ENCODE results near the gene SCGB3A1. TPM values are rescaled to one million over a fixed set of nuclear protein-coding genes. Genes with fewer than 3 reads are reported as not detected.

Gene SCGB3A1
- total RNA-seq, 1 donor from 2014 or later = 0.71 TPM

DNA sequence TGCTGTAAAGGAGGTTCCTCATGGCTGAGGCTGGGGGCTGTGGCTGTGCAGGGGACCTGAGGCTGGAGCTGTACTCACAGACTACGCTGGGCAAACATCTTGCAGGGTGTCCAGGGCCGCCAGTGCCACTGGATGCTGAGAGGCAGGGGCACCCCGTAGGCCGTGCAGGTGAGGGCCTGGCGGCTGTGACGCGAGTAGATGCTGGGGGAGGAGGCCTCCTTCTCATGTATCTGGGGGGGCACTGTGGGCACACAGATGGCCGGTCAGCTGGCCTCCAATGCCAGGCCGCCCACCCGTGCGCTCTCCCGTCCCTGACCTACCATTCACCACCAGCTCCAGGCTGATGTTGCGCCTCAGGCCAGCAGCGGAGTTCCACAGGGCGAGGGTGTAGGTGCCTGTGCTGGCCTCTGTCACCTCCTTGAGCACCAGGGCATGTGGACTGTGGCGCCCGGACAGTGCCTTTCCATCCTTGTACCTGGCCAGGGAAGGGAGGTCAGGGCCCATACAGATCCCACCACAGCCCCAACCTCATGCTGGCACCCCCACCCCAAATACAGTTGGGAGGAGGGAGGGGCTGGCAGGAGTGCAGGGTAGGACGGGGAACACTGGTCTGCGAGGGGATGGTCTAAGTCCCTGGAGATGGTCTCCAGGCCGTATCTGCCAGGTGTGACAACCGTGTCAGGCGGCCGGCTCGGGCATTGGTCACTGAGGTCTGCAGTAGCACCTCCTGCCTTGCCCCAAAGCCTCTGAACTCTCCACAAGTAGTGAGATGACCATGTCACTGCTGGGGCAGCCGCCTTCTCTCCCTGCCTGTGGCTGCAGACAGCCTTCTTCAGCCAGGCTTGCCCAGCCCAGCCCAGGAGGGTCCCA is 34.7 kb upstream of the SCGB3A1 start:
- DNase-seq (ENCODE audit: low spot score) = no peak

- no peak for DNase-seq (ENCODE audit: low spot score)
Observed at GRCh38 chr5:180625125-180625790, 34.0 kb upstream of the SCGB3A1 start.

GRCh38 chr5:180624587-180624986 is 33.3 kb upstream of the SCGB3A1 start:
- no peak for DNase-seq (ENCODE audit: low spot score)

DNA sequence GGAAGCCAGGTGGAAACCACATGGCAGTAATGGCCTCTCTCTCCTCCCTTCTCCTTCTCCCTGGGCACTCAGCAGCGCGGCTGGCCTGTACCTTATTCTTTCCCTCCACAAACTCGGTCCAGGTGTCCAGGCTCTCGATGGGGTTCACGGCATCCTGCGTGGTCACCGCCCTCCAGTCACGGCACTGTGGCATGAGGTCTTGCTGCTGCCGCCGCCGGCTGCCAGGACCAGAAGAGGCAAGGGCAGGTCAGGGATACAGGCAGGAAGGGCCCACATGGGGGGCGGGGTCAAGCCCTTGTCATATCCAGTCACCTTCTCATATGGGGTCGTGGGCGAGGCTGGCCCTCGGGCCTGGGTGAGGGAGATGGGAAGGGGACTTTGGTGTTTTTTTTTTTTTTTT is 32.5 kb upstream of the SCGB3A1 start:
- DNase-seq (ENCODE audit: low spot score) = no peak

DNA sequence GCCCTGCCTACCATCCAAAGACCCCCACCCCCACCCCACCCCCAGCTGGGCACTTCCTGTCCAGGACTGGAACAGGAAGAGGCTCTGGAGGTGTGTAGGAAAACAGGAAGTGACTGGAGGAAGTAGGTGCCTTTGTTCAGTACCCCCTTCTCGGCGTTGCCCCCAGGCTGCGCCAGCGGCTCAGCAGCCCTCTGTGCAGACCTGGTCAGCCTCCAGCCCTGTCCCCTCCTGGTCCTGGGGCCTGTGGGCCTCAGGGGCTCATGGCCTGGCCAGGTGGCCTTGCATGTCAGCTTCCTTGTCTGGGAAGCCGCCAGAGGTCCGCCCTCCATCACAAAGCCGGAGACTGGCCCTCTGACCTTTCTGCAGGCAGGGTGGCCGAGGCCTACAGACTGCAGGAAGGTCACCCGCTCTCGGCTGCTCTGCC is 32.1 kb upstream of the SCGB3A1 start:
- DNase-seq (ENCODE audit: low spot score) = no peak

GRCh38 chr5:180622910-180623309 is 31.6 kb upstream of the SCGB3A1 start:
- no peak for DNase-seq (ENCODE audit: low spot score)

DNA sequence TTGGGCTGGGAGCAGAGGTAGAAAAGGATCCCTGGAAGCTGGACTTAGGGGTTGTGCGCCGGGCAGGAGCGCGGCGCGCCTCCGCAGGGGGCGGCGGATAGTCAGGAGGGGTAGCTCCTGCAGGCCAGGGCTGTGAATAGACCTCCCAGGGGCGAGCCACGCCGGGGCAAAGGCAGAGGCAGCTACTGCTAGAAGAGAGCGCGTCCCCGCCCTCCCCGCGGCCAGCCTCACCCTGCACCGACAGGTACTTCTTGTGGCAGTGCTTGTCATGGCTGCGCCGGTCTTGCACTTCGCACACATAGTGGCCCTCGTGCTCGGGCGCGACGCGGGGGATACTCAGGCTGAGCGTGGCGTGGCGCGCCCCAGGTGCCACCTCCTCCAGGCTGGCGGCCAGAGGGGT is 30.0 kb upstream of the SCGB3A1 start:
- no peak for DNase-seq (ENCODE audit: low spot score)

DNA sequence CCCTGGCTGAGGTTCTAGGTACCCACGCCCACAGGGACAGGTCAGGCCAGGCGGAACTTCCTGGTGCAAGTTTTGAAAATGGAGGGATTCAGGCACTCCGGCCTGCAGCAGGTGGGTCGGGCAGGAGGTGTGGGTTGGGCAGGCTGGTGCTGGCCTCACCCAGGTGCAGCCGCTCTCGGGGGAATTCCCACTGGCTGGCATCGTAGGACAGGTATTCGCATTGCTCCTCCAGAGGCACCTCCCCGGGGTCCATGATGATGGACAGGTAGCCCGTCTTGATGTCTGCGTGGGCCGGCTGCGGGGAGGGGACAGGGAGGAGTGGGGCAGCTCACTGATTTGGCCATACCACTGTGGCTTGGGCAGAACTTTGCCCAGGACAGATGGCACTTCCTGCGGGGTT is 28.7 kb upstream of the SCGB3A1 start:
- no peak for DNase-seq (ENCODE audit: low spot score)

DNA sequence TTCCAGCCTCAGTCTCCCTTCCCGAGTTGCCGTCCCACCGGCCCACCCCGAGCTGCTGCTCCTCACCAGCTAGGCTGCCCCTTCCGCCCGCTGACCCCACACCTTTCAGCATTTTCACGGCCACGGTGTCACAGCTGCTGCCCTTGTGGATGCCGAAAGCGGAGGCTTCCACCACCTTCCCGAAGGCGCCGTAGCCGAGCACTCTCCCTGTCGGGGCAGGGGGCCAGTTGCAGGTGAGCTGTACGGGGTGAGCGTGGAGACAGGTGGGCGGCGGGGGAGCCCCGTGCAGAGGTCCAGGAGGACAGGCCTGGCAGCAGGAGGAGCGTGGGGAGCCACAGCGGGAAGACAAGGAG is 28.2 kb upstream of the SCGB3A1 start:
- no peak for DNase-seq (ENCODE audit: low spot score)

DNA sequence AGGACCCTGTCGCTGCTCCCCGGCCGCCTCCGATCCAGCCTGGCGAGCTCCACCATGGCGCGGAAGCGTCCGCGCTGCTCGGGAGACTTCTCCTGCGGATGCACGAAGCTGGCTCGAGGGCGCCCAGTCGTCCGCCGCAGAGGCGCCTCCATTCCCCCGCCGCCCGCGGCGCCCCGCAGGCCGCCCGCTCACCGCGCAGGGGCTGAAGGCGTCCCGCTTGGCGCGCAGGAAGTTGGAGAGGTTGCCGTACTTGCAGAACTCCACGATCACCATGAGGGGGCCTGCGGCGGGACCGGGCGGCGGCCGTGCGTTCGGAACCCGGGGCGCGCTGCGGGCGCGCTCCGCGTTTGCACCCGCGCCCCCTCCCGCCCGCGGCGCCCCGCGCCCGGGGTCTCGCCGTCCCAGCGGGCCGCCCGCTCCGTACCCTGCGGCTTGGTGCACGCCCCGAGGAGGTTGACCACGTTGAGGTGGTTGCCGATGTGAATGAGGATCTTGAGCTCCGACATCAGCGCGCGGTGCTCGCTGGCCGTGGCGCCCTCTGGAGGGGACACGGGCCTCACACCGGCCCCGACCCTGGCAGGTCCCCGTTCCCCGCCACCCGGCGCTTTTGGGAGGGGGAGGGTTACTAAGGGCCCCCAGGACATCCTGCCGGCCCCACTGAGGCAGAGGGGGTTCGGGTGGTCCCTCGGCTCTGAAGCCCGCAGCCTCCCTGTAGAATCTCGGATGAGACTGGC is 27.7 kb upstream of the SCGB3A1 start:
- no peak for DNase-seq (ENCODE audit: low spot score)

DNA sequence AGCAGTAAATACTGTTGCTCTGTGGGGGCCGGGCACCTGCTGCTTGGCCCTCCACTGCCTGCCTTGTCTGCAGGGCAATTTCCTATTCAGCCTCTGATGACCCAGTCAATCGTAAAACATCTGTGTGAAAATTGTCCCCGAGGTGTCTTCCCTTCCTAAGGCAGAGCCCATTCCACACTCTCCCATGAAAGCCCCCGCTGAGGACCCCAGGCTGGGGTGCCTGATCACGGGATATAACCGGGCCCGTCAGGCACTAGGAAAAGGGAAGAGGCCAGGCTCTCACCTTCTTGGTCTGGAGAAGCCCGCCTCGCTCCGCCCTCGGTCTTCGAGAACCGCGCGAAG is 27.2 kb upstream of the SCGB3A1 start:
- DNase-seq (ENCODE audit: low spot score) = no peak

- no peak for DNase-seq (ENCODE audit: low spot score)
Observed at GRCh38 chr5:180613814-180614188, 22.5 kb upstream of the SCGB3A1 start.

- DNase-seq (ENCODE audit: low spot score) = no peak
Observed at GRCh38 chr5:180613188-180613813, 22.0 kb upstream of the SCGB3A1 start.

DNA sequence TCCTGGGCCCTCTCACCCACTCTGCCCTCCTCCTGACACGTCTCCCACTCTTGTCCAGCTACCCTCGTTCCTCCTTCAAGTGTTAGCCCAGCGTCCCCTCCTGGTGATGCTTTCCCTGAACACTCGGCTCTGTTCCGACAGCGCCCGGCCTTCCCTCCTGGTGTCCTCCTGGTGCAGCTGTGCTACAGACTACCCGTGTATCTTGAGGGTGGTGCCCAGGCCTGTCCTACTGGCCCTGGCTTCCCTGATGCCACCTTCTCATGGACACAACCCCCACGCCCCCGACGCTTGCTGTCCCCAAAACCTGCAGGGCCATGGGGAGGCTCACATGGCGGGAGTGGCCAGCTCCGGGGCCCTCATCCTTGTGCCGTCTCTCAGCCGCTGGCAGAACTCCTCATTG is 21.4 kb upstream of the SCGB3A1 start:
- DNase-seq (ENCODE audit: low spot score) = no peak

DNA sequence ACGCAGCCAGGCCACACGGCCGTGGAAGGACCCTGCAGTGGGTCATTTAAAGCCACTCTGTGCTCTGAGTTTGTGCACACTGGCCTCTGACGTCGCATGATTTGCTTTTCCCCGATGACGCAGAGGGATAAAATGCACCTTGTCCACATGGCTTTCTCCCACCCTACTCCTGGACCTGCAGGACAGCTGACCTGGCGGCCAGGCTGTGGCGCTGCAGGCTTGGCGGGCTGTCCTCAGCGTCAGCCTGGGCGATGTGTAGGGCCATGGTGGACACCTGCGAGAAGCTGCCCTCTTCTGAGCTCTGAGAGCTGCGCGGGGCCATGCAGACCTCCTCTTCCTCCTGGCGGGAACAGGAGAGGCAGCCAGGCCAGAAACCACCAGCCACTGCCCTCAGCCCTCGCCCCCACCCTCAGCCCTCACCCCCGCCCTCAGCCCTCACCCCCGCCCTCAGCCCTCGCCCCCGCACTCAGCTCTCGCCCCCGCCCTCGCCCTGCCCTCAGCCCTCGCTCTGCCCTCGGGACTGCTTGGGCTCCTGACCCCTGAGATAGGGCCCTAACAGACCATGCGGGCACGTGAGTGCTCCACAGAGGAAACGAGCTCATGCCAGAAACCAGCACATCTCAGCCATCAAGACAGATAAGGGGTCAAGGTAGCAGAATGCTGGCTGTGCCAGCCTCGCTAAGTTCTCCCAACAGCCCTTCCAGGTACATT is 20.0 kb upstream of the SCGB3A1 start:
- DNase-seq (ENCODE audit: low spot score) = no peak

- DNase-seq (ENCODE audit: low spot score) = no peak
Observed at GRCh38 chr5:180609817-180610550, 18.7 kb upstream of the SCGB3A1 start.

DNA sequence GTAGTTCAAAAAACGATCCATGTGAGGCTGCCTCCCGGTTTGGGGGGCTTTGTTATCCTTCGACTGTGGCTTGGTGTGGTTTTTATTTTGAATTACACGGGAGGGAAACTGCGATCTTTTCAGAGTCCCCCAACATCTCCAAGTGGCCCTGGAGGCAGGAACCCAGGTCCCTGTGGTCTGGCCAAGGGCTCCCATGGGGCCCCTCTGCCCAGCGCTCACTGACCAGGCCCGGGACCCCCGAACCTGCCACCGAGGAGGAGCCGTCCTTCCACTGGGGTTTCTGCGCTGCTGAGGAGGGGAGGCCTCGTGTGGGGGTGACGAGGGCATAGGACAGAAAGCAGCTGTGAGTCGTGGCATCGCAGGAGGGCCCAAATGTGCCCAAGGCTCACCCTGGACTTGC is 18.1 kb upstream of the SCGB3A1 start:
- DNase-seq (ENCODE audit: low spot score) = no peak

DNA sequence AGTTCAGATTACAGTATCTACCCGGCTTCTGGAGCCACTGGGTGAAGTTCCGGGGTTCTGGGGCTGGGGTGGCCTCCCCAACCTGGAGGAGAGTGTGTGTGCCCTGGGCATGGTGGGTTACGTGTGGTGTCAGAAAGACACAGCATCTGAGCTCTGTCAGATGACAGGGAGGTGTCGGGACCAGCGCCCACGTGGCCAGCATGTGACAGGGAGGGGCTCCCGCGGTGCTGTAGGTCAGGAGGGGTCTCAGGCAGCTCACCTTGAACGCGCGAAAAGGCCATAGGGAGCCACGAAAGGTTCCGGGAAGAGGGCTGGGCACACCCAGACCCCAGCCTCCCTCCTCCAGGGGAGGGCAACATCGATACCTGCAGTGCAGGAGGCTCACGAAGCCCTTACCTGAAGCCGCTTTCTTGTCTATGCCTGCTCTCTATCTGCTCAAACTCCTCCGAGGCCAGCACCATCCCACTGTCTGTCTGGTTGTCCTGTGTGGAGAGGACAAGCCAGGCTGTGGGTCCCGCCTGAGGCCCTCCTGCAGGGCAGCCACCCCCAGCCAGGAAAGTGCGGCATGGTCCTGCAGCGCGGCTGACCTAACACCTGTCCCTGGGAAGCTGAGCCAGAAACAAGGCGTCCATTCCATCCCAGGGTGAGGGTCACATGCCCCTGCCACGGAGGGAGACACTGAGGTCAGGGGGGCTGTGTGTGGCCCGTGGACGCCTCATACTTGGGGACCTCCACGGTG is 17.4 kb upstream of the SCGB3A1 start:
- no peak for DNase-seq (ENCODE audit: low spot score)

DNA sequence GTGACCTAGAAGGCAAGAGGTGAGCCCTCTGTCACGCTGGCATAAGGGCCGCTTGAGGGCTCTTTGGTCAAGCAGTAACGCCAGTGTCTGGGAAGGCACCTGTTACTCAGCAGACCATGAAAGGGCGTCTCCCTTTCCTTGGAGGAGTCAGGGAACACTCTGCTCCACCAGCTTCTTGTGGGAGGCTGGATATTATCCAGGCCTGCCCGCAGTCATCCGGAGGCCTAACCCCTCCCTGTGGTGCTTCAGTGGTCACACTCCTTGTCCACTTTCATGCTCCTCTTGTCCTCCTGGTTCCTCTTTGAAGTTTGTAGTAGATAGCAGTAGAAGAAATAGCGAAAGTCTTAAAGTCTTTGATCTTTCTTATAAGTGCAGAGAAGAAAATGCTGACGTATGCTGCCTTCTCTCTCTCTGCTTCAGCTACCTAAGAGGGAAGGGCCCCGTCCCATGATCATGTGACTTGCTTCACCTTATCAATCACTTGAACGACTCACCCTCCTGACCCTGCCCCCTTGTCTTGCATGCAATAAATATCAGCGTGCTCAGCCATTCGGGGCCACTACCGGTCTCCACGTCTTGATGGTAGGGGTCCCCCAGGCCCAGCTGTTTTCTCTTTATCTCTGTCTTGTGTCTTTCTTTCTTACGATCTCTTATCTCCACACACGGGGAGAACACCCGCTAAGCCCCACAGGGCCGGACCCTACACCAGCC is 16.7 kb upstream of the SCGB3A1 start:
- no peak for DNase-seq (ENCODE audit: low spot score)
